Measurements from ENCODE around the gene HOXB8.

The HOXB8 gene

DNA sequence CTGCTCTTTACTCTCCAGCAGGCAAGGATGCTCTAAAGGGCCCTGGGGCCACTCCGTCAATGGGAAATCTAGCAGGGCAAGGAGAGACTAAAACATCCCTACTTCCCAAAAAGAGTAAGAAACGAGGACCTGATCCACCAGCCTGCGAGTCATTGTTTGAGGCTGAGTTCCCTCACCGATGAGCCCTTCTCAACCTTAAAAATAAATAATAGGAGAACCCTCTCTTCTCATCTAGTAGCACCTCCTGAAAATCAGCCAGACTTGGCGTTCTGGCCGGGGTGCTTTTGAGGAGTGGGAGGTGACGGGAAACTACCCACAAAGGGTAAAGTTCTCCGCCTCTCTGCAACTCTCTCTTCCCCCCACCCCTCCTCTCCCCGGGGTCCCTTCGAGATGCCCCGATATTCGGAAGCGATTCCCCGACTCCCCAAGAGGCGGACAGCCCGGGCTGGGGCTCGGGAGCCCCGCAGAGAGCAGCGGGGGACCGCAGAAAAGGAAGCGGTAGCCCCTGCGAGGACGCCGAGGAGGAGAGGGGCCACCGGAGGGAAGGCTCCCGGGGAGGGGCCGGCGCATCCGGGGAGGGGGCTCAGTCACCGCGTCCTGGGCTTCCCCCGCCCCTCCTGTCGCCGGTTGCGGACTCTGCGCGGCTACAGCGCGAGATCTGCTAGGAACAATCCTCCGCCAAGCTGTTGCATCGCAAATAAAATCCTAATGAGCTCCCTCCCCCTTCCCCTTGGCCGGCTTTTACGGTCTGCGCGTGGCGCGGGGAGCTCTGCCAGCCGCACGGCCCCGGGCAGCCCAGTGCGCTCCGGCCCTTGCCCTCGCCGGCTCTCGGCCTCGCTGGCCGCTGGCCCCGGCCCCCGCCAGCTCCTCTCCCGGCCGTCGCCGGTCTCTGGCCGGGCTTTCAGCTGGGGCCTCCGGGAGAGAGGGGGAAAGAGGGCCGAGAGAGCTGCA, 9.7 kb upstream of the HOXB8 start:
- no peak for DNase-seq (ENCODE audit: low spot score)

DNA sequence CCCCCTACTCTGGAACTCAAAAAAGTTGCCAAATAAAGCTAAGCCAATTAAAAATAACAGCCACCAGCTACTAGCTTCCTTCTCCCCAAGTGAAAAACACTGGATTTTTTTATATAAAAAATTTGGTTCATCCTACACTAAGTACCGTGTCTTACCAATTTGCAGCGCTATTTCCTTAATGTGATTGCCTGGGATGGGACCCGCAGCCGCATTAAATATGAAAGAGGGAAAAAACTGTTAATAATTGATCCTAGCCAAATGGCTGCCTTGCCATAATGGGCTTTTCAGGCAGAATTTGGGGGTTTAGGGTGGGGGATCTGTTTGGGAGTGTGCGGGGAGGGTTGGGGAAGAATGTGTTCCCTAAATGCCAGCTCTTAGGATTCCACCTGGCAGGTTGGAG, 9.0 kb upstream of the HOXB8 start:
- no peak for DNase-seq (ENCODE audit: low spot score)

DNA sequence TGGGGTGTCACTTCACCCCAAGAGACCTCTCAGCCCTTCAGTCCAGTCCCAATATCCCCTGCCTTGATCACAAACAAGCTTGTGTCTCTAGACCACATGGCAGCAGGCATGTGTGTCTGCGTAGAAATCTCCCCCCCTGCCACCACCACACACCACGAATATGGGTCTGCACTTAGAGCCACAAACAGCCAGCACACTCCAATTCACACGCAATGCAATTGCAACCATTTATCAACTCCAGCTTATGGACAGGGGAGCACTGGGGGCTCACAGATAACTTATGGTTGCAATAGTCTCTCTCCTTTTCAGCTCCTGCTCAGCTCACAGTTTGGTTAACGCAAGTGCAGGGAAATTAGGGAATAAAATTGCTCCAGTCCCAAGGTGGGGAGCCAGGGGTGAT, 8.5 kb upstream of the HOXB8 start:
- no peak for DNase-seq (ENCODE audit: low spot score)

DNA sequence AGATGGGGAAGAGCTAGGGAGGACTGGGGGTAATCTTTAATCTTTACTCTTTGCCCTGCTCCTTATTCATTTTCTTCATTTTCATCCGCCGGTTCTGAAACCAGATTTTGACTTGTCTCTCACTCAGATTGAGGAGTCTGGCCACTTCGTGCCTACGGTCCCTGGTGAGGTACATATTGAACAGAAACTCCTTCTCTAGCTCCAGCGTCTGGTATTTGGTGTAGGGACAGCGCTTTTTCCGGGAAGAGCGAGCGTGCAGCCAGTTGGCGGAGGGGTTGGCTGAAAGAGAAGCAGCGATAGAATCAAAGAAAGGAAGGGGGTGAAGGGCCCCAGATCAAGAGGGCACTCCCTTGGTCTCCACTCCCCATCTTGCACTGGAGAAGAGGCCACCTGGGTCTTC, 7.8 kb upstream of the HOXB8 start:
- DNase-seq (ENCODE audit: low spot score), result no peak

DNA sequence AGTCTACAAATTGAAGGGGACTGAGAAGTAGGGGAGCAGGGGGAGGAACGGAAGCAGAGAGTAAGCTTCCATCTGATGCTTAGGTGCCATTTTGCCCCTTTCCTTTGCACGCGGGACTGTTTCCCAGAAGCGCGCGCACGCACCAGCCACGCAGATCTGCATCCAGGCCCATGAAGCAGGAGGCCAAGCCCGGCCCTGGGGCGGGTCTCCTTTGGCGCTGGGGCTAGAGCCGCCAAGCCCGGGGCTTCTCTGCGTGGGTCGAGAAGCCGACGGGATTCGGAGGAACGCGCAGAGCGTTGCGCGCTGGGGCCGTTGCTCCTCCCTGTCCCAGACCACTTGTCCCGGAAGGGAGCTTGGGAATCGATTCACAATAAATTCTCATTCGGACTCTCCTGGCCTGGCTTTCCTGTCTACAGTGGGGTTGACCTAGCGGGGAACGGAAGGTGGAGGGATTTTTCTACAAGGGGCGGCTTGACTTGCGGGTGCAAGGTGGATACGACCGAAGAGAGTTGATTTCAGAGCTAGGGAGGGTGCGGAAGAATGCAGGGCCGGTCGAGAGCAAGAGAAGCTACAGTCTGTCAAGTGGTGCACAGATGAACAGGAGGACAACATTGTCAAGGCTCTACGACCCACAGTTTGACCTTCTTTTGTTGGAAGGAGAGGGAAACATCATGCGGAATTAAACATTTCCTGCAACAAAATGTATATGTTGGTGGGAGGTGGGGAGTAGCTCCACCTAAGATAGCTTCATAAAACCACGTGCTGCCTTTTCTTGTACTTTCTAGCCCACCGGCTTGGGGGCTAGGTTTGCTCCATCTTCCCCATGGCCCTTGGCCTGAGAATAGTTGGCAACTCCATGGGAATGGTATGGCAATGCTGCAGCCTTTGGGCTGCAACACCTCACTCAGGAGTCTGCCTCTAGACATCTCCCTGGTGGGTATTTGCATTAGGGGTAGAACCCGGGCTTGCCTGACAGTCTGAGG, 6.6 kb upstream of the HOXB8 start:
- DNase-seq (ENCODE audit: low spot score), result no peak

DNA sequence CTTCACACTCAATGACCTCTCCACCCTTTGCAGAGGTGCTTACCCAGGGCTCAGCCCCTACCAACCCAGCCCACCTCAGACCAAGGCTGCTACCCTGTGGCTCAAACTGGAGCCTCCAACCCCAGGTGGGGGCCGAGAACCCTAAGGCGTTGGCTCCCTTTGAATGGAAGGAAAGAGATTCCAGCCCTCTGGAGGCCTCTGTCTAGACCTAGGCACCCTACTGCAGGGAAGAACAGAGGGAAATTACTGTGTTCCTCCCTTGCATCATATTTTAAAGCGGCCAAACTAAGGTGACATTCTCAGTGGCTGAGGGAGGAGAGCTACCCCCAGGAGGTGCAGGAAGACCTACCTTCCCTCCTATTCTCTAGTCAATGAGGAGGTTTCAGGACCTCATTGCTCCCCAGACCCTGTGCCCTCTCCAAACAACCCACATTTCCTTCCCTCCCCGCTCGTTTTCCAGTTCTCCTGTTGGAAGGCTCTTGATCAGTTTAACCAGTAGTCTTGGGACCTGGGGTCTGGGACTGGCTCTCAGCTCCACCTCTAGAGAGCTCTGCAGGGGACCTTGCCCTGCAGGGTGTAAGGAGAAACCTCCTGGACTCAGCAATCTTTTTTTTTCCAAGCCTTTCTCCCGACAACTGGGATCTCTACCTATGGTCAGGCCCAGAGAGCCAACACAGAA, 5.5 kb upstream of the HOXB8 start:
- no peak for DNase-seq (ENCODE audit: low spot score)

DNA sequence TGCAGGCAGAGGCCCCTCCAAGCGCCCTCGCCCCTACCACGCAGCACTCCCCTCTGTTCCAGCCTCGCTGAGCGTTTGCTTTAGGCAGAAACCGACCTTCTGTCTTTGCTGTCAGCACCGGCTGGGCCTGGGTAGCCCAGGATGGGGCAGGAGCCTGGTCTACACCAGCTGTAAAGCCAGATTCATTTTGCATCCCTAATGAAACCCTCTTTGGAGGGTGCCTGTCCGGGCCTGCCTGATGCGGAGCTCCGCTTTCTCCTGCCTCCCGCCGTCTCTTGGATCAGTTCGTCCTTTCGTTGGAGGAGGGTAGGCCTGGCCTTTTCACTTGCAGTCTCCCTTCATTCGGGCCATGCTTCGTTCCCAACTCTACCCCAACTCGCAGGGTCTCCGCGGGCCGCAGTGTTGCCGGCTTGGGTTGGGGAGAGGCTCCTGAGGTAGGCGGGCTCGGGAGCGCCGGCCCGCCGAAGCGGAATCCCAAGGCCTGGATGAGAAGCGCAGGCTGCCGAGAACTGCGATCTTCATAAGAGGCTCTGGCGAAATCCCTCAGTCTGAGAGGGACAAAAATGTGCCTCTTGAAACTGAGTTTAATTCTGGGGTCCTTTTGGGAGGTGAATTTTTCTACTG, 4.8 kb upstream of the HOXB8 start:
- DNase-seq (ENCODE audit: low spot score), result no peak

DNA sequence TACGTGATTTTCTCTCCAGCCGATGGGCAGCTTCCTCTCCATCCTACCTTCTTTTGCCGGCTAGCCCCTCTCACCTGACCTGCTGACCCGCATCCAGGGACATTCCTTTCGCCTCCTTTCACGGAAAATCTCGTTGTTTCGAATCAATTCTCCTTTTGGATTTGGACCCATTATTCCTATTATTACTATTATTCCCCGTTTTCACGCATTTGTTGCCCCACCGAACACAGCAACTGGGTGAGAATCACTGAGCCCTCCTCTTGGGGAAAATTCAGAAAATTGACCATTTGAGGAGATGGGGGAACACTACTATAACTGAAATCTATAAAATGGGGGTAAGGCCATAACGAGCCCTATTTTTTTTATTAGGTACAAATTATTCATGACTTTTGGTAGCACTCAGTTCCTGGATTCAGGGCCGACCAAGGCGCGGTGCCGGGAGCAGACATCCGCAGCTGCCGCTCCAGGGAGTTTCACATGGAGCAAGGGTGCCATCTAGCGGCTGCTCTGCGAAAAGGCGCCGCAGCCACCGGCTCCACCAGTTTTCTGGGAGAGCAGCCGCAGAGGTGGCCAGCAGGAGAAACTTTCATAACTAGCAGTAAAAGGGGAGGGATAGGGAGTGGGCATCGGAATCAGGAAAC, 3.3 kb upstream of the HOXB8 start:
- peak; percentile 99 for DNase-seq (ENCODE audit: low spot score)

DNA sequence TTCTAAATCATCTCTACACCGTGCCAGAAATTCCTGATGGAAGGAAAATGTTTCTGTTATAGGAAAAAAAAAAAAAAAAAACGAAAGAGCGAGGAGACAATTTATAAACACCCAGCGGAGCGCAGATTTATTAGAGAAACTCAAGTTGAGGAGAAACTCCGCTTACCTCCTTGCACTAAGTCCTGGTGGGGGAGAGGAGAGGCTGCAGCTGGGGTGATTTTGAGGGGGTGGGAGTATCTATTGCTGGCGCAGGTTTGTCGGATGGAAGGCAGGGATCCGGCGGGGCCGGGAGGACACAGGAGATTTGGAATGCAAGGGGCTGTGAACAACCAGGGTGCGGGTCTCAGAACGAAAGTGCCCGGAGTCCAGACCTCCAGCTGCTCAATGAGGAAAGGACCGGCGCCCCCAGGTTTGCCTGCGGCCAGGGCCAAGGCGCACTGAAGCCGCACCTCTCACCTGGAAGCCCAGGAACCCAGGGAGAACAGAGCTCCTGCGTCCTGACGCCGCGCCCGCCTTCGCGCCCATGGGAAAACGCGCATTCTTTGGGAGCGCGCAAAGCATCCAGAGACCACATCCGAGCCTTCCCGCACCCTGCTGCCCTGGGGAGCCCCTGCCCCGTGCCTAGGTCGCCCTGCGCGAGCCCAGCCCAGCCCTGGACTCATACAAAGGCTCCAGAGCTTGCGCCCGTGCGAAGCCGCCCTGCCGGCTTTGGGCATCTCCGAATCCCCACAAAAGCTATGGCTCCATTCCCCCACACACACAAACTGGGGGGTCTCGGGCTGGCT, 2.6 kb upstream of the HOXB8 start:
- DNase-seq (ENCODE audit: low spot score), result no peak

DNA sequence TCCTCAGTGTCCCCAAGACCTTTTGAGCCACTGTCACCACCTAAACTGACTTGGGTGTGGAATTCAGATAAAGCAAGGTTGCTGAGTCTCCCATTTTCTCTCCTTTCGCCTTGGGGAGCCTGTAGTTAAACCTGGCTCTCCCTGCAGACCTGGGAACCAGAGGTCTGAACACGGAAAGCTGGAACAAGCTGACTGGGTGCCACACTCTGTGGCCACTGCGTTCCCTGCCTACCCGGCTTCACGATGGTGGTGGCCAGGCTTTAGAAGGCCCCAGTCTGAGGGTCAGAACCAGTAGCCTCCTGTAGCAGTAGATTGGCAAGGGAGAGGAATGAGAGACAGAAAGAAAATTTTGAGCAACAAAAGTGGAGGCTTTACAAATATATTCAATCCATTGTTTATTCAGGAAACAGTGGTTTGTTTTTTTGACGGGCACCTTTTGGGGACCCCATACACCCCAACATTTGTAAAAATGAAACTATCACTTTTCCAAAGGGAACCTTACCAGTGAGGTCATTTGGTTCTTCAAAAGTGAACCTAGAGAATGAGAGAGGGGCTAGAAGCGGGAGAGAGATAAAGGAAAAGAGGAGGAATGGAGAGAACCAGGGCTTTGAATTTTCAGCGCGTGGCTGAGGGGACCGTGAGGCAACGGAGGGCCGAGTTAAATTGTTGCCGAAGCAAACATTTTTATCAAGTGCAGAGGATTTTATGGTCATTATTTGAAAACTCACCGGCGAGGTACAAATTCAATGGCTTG, 1.8 kb upstream of the HOXB8 start:
- no peak for DNase-seq (ENCODE audit: low spot score)

DNA sequence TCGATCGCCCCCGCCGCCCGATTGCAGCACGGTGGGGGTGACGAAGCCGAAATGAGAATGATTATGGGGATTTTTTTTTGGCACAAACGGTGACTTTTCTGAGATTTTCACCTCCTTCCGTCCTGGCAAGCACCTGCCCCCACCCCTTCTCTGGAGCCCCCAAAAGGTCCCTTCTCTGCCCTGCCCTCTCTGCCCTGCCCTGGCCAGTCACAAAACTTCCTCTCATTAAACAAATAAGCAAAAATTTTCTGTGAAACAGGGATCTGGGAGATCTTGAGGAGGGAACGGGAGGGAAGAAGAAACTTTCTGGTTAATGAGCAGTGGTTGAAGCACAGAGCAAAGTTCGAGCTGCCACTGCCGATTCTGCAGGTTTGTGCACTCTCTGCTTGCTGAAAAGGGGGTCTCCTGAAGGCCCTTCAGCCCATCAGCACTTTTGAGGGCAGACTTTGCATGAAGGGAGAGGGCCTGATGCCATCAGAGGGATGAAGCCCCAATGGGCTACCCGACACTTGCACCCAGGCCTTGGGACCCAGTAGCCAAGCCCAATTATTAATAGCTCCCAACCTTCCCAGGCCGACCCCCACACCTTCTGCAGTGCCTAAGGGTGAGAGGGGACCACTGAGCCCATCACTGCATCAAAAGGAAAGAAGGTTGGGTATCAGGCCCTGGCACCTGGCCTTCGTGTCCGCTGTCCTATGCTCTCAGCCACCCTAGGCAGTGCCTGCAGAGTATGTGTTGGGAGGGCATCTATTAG, 1.0 kb upstream of the HOXB8 start:
- DNase-seq (ENCODE audit: low spot score), result no peak

DNA sequence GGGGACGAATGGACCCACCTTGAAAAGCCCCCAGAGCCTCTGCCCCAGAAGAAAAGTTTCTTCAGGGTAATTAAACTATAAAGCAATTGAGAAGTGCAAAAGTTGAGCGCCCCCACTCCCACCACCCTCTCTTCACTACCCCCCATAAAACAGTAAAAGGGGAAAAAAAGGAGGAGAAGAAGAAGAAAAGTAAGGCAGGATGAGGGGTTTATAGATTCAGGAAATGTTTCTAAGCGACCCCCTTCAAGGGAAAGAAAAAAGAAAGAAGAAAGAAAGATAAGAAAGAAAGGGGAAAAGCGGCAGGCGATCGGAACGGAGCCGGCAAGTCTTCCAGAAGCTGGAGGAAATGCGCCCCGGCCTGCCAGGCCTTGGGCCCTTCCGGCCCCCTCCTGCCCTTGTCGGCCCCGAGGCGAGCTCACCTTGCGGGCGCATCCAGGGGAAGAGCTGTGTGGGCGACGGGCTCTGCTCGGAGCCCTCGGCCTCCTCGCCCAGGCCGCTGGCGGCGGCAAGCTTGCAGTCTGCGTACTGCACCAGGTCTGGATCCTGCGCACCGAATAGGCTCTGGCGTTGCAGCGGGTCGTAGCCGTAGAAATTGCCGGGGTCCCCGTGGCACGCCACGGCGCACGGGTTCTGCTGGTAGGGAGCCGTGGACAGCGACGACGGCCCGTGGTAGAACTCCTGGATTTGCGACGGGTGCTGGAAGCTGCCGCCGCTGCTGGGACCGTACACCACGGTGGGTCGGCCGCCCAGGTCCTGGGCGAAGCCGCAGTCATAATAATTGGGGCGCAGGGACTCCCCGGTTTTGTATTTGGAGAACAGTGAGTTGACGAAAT, 1.0 kb downstream of the HOXB8 start:
- no peak for DNase-seq (ENCODE audit: low spot score)

DNA sequence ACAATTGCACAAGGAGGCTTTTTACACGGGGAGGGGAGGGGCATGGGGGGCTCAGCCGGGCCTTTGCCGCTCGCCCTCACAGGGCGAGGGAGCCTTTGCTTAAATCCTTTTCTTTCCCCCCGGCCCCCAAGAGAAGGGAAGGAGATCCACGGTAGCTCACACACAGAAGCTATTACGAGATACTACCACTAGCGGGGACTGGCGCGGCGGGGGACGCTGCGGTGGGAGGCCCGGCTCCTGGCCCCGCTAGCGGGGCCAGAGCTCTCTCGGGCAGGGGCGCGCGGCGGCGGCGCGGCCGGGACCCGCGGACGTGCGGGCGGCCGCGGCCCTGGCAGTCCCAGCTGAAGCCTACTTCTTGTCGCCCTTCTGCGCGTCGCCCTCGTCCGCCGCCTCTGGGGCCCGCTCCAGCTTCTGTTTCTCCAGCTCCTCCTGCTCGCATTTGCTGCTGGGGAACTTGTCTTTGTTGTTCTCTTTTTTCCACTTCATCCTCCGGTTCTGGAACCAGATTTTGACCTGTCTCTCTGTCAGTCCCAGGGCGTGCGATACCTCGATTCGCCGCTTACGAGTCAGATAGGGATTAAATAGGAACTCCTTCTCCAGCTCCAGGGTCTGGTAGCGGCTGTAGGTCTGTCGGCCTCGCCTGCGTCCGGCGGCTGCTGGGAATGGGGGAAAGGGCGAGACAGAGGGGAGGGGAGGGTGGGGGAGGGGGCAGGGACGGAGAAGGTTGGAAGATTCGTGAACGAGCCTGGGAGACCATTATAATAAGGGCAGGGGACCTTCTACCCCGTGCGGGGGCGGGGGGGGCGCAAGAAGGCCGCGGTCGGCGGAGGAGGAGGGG, 2.0 kb downstream of the HOXB8 start:
- DNase-seq (ENCODE audit: low spot score), result peak; percentile 61

DNA sequence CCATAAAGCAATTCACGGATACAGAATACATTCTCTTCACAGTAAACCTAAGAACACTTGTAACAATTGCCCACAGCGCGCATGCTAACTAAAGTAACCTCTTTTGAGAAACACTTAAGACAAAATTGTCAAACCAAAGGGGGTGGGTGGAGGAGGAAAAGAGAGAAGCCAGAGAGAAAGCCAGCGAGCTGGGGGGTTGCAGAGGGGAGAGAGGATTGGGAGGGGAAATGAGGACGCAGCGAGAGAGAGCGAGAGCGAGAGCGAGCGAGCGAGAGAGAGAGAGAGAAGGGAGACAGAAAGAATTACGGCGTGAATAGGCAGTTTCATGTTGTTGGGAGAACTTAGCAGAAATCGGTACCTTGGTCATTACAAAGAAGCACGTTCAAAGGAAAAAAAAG, 2.6 kb downstream of the HOXB8 start:
- DNase-seq (ENCODE audit: low spot score), result no peak

DNA sequence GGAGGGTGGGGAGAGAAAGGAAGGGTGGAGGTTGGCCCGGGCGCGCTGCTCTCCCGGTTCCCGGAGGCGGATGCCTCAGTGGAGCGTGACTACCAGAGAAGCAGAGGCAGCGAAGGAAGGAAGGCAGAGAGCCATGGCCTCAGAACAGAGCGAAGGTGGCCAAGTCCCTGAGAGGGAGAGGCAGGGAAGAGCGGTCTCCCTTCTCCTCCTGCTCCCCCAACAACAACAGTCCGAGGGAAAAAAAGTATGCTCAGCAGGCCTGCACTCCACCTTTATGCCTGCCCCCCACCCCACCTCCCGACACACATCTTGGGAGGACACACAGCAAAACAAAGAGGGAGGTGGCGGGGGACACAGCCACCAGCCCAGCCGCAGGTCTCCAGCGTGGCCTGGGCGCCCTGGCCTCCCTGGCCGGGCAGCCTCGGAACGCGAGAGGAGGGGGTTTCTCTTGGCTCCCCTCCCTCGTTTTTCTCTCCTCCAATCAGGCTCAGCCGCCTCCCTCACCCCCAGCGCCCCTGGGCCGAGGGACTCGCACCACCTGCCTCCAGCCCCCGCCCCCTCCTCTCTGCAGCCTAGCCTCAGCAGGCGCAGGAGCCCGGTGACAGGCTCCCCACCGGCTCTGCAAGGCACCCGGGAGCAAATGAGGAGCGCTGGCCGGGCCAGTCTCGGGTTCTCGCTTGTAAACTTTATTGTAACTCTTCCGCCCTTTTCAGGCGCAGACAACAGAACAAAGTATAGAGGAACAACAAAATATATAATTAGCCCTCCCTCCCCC, 3.2 kb downstream of the HOXB8 start:
- no peak for DNase-seq (ENCODE audit: low spot score)

DNA sequence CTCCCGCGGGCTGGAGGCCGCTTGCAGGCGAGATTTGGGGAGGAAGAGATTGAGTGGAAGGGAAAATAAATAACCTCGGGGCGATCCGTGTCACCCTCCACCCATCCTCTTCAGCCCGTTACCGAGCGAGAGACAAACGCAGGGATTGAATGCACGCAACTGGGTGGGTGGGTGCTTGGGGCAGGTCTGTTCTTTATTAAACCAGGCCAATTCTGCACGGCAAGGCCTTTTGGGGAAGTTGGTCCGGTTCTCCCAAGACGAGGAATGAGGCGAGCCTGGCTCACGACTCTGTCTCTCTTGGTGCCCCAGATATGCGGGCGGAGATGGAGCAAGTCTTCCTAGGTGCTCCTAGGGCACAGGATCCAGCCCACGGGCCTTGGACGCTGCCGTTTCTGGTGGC, 3.9 kb downstream of the HOXB8 start:
- DNase-seq (ENCODE audit: low spot score), result no peak

Measured in HuH-7.5 (cell line).